HG03469 (cell line): ENCODE data around the gene ERMAP.
"Not testable (repeated sequence)": the region's sequence is repeated elsewhere in the genome, so short reads cannot be mapped to it uniquely, and the experiment has no call there.

Experiments
- ATAC-seq: cut with Tn5 transposase; IDR thresholded peaks from one replicate; pipeline ENCODE4 v1.9.1; 2021; ENCODE audit warnings: mild to moderate bottlenecking, moderate library complexity, moderate number of reproducible peaks; ENCODE audit not compliant: unreplicated experiment

The ERMAP gene

GRCh38 chr1:42869254-42869653 is 52.3 kb downstream of the ERMAP start:
- ATAC-seq, result not testable (repeated sequence)

- not testable (repeated sequence) for ATAC-seq
Measured at GRCh38 chr1:42869751-42870150, 52.8 kb downstream of the ERMAP start.

- not testable (repeated sequence) for ATAC-seq
Measured at GRCh38 chr1:42873108-42873507, 56.2 kb downstream of the ERMAP start.

GRCh38 chr1:42873670-42874069 is 56.7 kb downstream of the ERMAP start:
- ATAC-seq, result no peak

- no peak for ATAC-seq
Measured at GRCh38 chr1:42876009-42876408, 59.1 kb downstream of the ERMAP start.

GRCh38 chr1:42877380-42877779 is 60.5 kb downstream of the ERMAP start:
- no peak for ATAC-seq

GRCh38 chr1:42880384-42880783 is 63.5 kb downstream of the ERMAP start:
- ATAC-seq, result no peak

- ATAC-seq, result no peak
Measured at GRCh38 chr1:42886046-42886739, 69.3 kb downstream of the ERMAP start.

GRCh38 chr1:42886800-42887199 is 69.9 kb downstream of the ERMAP start:
- no peak for ATAC-seq

GRCh38 chr1:42887366-42887765 is 70.4 kb downstream of the ERMAP start:
- ATAC-seq, result no peak

GRCh38 chr1:42888013-42888633 is 71.2 kb downstream of the ERMAP start:
- ATAC-seq, result no peak

- no peak for ATAC-seq
Measured at GRCh38 chr1:42889264-42889663, 72.3 kb downstream of the ERMAP start.

GRCh38 chr1:42891465-42892138 is 74.7 kb downstream of the ERMAP start:
- no peak for ATAC-seq
